PC-3 (cell line): ENCODE measurements around the gene PRKN. TPM values are rescaled to one million over a fixed set of nuclear protein-coding genes. Genes with fewer than 3 reads are reported as not detected.

ENCODE experiments used
- ATAC-seq: fragments of 200-7000 bp; cut with Tn5 transposase; 2 replicates; pipeline ENCODE4 v1.9.1; 2020; ENCODE audit warnings: mild to moderate bottlenecking, moderate library complexity
- BruUV-seq: library from RNA; stranded (reverse); fragments of 400-500 nt; replicated peaks from 2 replicates; lab custom pipeline; 2021; lab: Mats Ljungman, UMichigan
- CTCF ChIA-PET: fragments of 300-600 bp; sonication (Branson Sonifier 250); formaldehyde crosslinking; loops from one replicate; lab custom pipeline; 2022; ENCODE audit warnings: antibody characterized with exemption; lab: Charles Lee
- POLR2A ChIA-PET: fragments of 300-600 bp; sonication (Branson Sonifier 250); formaldehyde crosslinking; loops from one replicate; lab custom pipeline; 2022; ENCODE audit warnings: antibody characterized with exemption; ENCODE audit not compliant: unreplicated experiment; lab: Charles Lee
- DNase-seq: peaks from one replicate; pipeline ENCODE4 v3.0.0-alpha.2; 2015
- H2AFZ ChIP-seq: fragments of 300-600 bp; sonication (generic); 2 replicates; pipeline ENCODE4 v1.6.0; 2016; ENCODE audit warnings: antibody characterized with exemption, low read length
- H3F3A ChIP-seq: fragments of 300-600 bp; sonication (generic); one replicate; pipeline ENCODE4 v1.6.0; 2017; ENCODE audit warnings: antibody characterized with exemption, low read length, control low read depth, mild to moderate bottlenecking; ENCODE audit not compliant: unreplicated experiment
- H3K27ac ChIP-seq: fragments of 300-600 bp; sonication (generic); 2 replicates; pipeline ENCODE4 v1.5.1; 2016; ENCODE audit warnings: mild to moderate bottlenecking, low read length
- H3K27me3 ChIP-seq: fragments of 300-600 bp; sonication (generic); 2 replicates; pipeline ENCODE4 v1.6.1; 2016; ENCODE audit warnings: low read length, mixed read lengths
- H3K36me3 ChIP-seq: fragments of 300-600 bp; sonication (generic); 2 replicates; pipeline ENCODE4 v1.6.1; 2016; ENCODE audit warnings: low read depth, mixed run types, low read length, mixed read lengths
- H3K4me1 ChIP-seq: fragments of 300-600 bp; sonication (generic); 2 replicates; pipeline ENCODE4 v1.5.1; 2016; ENCODE audit warnings: low read length; ENCODE audit not compliant: insufficient read depth
- H3K4me2 ChIP-seq: fragments of 300-600 bp; sonication (generic); 2 replicates; pipeline ENCODE4 v1.6.0; 2016; ENCODE audit warnings: low read length
- H3K4me3 ChIP-seq: fragments of 300-600 bp; sonication (generic); 2 replicates; pipeline ENCODE4 v1.5.1; 2016; ENCODE audit warnings: mild to moderate bottlenecking, low read length, mixed read lengths
- H3K79me2 ChIP-seq: fragments of 300-600 bp; sonication (generic); 2 replicates; pipeline ENCODE4 v1.6.1; 2017; ENCODE audit warnings: low read length, mixed read lengths
- H3K9ac ChIP-seq: fragments of 300-600 bp; sonication (generic); 2 replicates; pipeline ENCODE4 v1.6.0; 2016; ENCODE audit warnings: mild to moderate bottlenecking, low read length
- H3K9me2 ChIP-seq: fragments of 300-600 bp; sonication (generic); replicated peaks from 2 replicates; pipeline ENCODE4 v1.6.1; 2016; ENCODE audit warnings: mixed run types, low read length, mixed read lengths
- H3K9me3 ChIP-seq: fragments of 300-600 bp; sonication (generic); 2 replicates; pipeline ENCODE4 v1.6.1; 2016; ENCODE audit warnings: low read length, mixed read lengths
- H4K20me1 ChIP-seq: fragments of 300-600 bp; sonication (generic); 2 replicates; pipeline ENCODE4 v1.6.1; 2016; ENCODE audit warnings: low read length, mixed read lengths
- EZH2 ChIP-seq: fragments of 300-600 bp; sonication (generic); IDR thresholded peaks from one replicate; pipeline ENCODE4 v1.6.1; 2017; ENCODE audit warnings: antibody characterized with exemption, mild to moderate bottlenecking, low read length; ENCODE audit not compliant: unreplicated experiment
- EZH2phosphoT487 ChIP-seq: fragments of 300-600 bp; sonication (generic); IDR thresholded peaks from 2 replicates; pipeline ENCODE4 v1.6.1; 2018; ENCODE audit warnings: mild to moderate bottlenecking, antibody characterized with exemption, low read length, borderline replicate concordance
- intact Hi-C: fragments of 100-400 bp; cut with micrococcal nuclease; formaldehyde crosslinking; loops from 2 replicates; pipeline ENCODE4 v1.9.0; 2023
- total RNA-seq: library from RNA; depleted of rRNA; stranded (reverse); fragments of >200 nt; gene quantifications from 2 replicates; pipeline ENCODE4 v1.2.3, GENCODE V29; 2014
- TF ChIP-seq, protein P1 (sequence below): fragments of 300-600 bp; sonication (generic); conservative IDR thresholded peaks from 2 replicates; pipeline ENCODE4 v1.5.1; 2017; ENCODE audit warnings: antibody characterized with exemption, low read depth, mild to moderate bottlenecking, low read length

Gene PRKN
- total RNA-seq, 1 experiment from 2014 or later, result not detected

- Histone ChIP-seq H3K9me3 (no peaks in the 10 kb centered on the region), H2AFZ (no peak overlapping the region), H3K27me3 (peaks cover 14% of the 10 kb centered on the region), H4K20me1 (no peaks in the 10 kb centered on the region), H3K36me3 (no peaks in the 10 kb centered on the region), H3K9ac (no peak overlapping the region), H3K9me2 (no peaks in the 10 kb centered on the region), H3K4me1 (no peaks in the 10 kb centered on the region), H3K79me2 (no peaks in the 10 kb centered on the region), H3K4me3 (no peak overlapping the region), H3K27ac (no peak overlapping the region), H3F3A (no peaks in the 10 kb centered on the region), H3K4me2 (no peak overlapping the region)
- ATAC-seq (no peak), DNase-seq (no peak)
- TF ChIP-seq EZH2, result no peak
- no peak for TF ChIP-seq EZH2phosphoT487
- TF ChIP-seq, protein P1, sequence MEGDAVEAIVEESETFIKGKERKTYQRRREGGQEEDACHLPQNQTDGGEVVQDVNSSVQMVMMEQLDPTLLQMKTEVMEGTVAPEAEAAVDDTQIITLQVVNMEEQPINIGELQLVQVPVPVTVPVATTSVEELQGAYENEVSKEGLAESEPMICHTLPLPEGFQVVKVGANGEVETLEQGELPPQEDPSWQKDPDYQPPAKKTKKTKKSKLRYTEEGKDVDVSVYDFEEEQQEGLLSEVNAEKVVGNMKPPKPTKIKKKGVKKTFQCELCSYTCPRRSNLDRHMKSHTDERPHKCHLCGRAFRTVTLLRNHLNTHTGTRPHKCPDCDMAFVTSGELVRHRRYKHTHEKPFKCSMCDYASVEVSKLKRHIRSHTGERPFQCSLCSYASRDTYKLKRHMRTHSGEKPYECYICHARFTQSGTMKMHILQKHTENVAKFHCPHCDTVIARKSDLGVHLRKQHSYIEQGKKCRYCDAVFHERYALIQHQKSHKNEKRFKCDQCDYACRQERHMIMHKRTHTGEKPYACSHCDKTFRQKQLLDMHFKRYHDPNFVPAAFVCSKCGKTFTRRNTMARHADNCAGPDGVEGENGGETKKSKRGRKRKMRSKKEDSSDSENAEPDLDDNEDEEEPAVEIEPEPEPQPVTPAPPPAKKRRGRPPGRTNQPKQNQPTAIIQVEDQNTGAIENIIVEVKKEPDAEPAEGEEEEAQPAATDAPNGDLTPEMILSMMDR, result no peak
- CTCF ChIA-PET, result no interaction called here
- POLR2A ChIA-PET, result no interaction called here
- intact Hi-C loops, result no loop called here
- BruUV-seq, result no TSS peak
Observed at GRCh38 chr6:162621246-162621645, 106.3 kb downstream of the PRKN start.

DNA sequence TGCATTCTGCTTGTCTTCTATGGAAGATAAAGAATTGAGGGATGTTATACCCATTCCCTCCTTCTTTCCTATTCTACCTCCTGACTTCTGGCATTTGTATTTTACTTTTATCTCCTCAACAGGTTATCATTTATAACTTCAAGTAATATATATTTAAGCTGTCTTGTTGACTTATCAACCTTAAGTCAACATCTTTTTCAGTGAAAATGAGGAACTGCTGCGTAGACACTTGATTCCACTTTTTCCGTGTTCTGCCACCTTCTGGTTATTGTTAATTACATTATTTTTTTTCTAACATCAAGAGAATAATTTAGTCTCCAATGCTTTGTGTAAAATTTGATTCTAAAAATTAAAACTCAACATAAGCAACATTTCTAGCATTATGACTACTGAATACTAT, 107.5 kb downstream of the PRKN start:
- intact Hi-C loops, result no loop called here
- Histone ChIP-seq H3K4me3 (no peak overlapping the region), H3K27ac (no peak overlapping the region), H3K79me2 (no peaks in the 10 kb centered on the region), H4K20me1 (no peaks in the 10 kb centered on the region), H3K4me2 (no peak overlapping the region), H3K4me1 (no peaks in the 10 kb centered on the region), H3K36me3 (no peaks in the 10 kb centered on the region), H3K9me2 (no peaks in the 10 kb centered on the region), H2AFZ (no peak overlapping the region), H3K9ac (no peak overlapping the region), H3F3A (no peaks in the 10 kb centered on the region), H3K27me3 (peaks cover 14% of the 10 kb centered on the region), H3K9me3 (no peaks in the 10 kb centered on the region)
- no peak for DNase-seq
- ChIA-PET CTCF (no interaction called here), POLR2A (no interaction called here)
- no TSS peak for BruUV-seq
- no peak for ATAC-seq
- TF ChIP-seq, protein P1, result no peak
- TF ChIP-seq EZH2phosphoT487, result no peak
- no peak for TF ChIP-seq EZH2

DNA sequence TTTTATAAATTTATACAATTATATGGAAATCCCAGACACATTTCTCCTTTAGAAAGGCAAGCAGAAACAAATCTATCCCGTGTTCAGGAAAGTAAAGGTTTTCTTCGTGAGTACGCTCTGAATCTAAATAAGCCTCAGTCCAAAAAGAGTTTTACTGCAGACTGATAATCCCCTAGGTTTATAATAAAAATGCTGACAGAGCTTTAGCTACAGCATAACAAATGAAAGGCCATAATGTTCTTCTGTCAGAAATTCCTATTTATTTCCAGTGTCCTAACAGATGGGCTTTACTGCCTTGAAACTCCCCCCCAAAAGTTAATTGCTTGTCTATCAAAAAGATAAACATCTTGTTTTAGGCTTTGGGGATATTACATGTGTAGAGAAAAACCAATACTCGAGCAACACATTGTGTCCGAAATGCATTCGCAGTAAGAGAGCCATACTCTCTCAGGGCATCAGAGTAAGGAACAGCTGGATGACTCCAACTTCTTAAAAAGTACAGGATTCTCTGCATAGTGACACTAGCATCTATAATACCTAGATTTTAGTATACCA, 109.0 kb downstream of the PRKN start:
- H3K4me1 ChIP-seq, result no peaks in the 10 kb centered on the region
- no peak overlapping the region for H2AFZ ChIP-seq
- no peak overlapping the region for H3K9ac ChIP-seq
- ChIA-PET POLR2A (no interaction called here), CTCF (no interaction called here)
- H3F3A ChIP-seq, result no peaks in the 10 kb centered on the region
- ATAC-seq (no peak), DNase-seq (no peak)
- H3K4me2 ChIP-seq, result no peak overlapping the region
- H3K79me2 ChIP-seq, result no peaks in the 10 kb centered on the region
- H3K9me3 ChIP-seq, result no peaks in the 10 kb centered on the region
- H3K36me3 ChIP-seq, result no peaks in the 10 kb centered on the region
- H3K27me3 ChIP-seq, result peaks cover 10% of the 10 kb centered on the region
- no TSS peak for BruUV-seq
- H3K4me3 ChIP-seq, result no peak overlapping the region
- TF ChIP-seq EZH2 (no peak), EZH2phosphoT487 (no peak)
- TF ChIP-seq, protein P1, result no peak
- H3K27ac ChIP-seq, result no peak overlapping the region
- H3K9me2 ChIP-seq, result no peaks in the 10 kb centered on the region
- H4K20me1 ChIP-seq, result no peaks in the 10 kb centered on the region
- intact Hi-C loops, result no loop called here
